HG03460 (cell line): Measurements from ENCODE around the gene ARAP1.

ENCODE experiments used
- ATAC-seq: cut with Tn5 transposase; IDR thresholded peaks from one replicate; pipeline ENCODE4 v1.9.1; 2021; ENCODE audit not compliant: unreplicated experiment

The ARAP1 gene

DNA sequence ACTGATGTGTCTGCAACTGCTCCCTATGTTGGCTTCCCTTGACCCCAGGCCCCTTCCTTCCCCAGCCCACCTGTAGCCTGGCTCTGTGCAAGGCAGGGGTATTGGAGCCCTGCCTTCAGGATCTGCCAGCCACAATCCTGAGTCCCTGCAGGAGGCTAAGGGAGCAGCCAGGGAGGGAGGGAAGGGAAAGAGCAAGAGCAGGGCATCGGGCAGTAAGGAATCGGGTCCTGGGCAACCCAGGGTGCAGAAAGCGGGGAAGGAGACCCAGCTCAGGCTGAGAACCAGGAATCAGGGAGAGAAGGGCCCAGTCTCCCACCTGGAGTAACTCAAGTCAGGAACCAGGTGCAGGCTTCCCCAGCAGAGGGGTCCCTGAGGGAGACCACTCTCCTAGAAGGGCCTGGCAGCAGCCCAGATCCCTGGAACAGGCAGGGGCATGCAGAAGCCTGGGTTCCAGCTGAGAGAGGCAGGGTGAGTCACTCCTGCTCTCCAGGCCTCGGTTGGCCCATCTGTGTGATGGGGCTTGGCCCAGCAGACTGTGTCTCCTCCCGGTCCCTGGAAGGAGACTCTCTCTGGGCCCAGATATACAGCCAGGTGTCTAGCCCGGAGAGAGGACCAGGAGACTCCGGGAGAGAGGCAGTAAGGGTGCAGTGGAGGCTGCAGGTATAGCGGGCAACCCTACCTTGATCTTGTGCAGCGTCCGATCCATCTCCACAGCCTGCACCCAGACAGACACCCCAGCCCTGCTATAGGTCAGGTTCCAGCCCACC lies 28.3 kb upstream of the ARAP1 start:
- ATAC-seq = no peak

DNA sequence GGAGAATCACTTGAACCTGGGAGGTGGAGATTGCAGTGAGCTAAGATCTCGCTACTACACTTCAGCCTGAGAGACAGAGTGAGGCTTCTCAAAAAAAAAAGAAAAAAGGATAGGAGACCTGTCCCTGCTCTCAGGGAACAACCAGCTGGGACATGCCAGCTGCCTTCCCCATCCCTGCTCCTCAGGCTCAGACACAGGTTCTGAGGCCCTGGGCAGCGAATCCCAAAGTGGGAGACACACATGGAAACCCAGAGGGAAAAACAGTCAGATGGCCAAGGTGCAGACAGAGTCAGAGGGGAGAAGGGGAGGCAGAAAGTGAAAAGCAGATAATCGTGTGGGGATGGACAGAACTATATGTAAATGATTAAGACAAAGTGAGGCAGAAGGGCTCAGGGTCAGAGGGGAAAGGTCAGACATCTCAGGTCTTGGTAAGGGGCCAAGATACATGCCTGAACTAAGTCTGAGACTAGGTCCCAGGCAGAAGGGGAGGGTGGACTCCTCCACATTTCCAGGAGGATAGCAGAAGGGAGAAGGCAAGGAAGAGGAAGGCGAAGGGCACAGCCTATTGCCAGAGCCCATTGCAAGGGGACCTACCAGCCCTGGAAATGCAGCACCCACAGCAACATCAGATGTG lies 27.4 kb upstream of the ARAP1 start:
- no peak for ATAC-seq

DNA sequence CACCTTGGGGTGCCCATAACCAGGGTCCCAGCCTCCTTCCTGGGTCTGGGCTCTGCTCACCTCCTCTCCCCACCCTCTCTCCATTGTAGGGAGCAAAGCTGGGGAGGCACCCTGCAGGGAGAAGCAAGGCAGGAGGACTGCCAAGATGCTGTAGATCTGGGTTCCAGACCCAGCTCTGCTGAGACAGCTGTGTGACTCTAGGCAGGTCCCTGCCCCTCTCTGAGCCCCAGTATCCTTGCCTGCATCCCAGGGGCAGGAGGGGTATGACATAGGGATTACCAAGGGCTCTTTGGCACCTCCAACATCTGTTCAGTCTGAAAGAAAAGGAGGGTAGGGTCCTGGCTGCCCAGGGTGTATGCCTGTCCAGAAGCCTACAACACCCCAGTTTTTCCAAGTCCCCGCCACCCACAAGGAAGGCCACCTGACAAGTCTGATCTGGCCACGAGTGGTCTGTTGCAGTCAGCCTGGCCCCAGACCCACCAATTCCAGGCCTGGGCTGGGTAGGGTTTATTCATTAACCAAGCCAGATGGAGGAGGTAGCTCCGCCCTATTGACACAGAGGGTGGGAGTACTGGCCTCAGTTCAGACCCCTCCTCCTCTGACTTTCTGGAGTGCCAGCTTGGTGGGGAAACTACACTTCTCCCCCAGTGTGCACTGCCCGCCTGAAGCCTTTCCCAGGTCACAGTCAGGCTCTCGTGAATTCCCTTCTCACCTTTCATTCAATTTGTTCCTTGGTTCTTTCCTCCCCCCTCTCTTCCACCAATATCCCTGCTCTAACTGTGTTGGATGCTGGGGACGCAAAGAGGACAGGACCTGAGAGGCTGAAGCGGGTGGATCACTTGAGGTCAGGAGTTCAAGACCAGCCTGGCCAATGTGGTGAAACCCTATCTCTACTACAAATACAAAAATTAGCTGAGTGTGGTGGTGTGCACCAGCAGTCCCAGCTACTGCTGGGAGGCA lies 26.6 kb upstream of the ARAP1 start:
- no peak for ATAC-seq

DNA sequence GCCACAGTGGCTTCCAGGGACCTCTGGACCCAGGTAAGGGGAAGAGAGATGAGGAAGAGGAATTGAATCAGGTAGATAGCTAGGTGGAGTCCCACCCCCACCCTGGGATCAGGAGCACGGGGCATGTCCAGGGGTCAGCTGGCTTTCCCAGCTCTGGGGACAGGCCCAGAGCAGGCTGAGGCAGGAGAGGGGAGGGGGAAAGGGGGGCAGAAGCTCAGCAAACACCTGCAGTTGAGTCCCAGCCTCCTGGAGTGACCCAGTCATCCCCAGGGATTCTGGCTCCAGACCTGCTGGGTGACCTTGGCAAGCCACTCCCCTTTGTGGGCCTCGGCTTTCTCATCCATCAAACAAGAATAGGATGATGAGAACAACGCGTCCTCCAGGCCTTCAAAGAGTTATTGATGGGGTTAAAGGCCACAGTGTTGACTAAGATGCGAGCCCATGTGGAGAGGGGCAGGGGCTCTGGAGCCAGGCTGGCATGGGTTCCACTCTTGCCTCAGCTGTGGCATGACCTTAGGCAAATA lies 25.6 kb upstream of the ARAP1 start:
- ATAC-seq = no peak

DNA sequence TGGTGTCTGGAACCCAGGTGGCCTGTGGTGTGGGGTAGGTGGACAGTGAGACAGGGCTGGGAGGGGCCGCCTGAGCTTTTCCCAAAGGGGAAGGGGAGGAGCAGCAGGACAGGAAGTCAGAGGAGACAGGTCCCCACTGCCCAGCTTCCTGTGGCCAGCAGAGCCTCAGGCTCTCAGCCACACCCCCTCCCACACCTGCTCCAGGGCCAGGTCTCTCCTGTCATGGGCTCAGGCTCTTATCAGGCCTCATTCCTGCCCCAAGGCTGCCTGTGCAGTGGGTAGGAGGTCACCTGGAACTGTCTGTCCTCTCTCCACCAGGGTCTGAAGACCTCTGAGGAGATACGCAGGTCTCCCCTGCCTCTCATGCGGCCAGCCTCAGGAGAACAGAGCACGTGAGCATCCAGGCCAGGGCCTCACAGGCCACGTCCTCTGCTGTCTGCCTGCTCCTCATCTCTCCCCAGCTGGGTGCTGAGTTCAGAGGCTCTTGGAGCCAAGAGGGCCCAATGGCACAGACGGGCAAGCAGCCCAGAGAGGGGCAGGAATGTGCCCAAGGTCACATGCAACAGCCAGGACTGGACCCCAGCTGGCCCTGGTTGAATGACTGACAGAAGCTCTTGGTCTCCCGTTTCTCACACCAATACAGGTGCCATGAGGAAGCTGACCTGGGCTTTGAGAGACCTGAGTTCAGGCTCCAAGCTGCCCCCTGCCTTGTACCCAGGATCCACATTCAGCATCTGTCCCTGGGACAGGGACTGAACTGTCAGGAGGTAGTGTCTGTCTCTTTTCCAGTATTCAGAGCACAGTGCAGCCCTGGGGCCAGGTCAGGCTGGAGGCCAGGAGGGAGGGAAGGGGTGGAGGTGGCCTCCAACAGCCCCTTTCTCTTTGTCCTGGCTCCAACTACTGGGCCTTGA lies 24.9 kb upstream of the ARAP1 start:
- ATAC-seq = no peak

DNA sequence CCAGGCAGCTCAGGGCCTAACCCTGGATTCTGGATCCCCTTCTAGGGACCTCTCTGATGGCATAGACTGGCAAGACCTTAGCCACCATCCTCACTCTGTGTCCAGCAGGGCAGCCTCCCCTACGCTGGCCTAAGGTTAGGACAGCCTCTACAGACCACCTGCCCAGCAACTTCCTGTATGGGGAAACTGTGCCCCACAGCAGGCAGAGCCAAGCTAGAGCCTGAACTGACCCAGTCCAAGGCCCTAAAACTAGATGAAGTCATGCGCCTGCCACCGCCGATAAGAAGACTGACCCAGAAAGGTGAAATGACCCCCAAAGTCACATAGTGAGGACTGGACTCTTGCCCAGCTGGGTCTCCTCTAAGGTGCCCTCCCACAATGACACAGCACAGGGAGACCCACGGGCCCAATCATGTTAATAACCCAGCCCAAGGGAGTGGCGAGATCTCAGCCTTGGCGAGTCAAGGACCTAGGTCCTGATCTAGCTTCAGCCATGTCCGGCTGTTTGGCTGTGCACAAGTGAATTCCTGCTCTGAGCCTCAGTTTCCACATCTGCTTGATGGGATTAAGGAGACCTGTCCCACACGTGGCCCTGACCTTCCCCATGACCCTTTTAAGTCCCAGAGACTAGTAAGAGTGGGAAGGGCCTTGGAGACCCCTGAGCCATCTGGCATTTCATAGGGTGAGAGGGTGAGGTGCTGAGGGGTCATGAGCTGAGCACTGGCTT lies 24.1 kb upstream of the ARAP1 start:
- no peak for ATAC-seq

DNA sequence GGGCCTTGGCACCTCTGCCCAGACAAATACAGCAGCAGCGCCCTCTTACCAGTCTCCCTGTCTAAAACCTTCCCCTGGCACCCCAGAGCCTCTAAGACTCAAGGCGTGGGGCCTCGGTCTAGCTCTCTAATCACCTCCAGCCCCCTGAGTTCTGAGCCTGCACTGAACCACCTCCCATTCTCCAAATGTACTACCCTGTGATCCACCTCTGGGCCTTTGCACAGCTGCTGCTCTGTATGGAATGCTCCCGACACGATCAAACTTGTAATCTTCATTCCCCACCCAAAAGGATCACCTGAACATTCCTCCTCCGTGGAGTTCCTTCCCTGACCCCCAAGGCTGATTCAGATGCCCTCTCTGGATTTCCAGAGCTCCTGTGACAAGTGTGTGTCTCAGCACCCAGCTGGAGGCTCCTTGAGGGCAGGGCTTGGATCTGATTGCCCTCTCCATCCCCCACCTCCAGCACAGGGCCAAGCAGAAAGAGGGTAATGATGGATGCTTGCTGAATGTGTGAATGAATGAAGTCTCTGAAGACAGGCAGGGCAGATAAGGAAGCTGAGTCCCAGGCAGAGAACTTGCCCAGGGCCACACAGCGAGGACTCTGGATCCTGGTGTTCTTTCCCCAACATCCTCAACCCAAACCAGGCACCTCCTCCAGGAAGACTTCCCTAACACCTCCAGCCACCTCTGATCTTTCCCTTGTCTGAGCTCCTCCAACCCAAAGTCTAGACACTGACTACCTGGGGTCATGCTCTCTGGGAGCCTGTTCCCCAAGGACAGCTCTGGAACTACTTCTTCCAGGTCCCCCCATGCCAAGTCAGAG lies 23.3 kb upstream of the ARAP1 start:
- ATAC-seq = no peak

DNA sequence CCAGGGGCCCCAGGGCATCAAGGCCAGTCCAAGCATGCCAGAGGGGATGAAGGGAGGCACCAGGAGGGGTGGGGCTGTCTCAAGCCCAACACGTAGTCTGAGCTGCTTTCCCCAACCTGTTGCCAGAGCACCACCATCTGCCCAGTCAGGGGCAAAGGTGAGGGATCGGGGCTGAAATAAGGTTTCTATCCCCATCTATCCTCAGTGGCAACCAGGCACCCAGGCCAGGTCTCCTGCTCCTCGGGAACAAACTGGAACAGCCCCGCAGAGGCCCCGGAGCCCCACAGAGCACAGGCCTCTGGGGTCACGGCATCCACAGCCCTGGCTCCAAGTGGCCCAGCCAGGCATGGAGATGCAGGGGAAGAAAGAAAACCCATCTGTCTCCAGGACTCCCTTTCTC lies 22.3 kb upstream of the ARAP1 start:
- ATAC-seq = no peak

DNA sequence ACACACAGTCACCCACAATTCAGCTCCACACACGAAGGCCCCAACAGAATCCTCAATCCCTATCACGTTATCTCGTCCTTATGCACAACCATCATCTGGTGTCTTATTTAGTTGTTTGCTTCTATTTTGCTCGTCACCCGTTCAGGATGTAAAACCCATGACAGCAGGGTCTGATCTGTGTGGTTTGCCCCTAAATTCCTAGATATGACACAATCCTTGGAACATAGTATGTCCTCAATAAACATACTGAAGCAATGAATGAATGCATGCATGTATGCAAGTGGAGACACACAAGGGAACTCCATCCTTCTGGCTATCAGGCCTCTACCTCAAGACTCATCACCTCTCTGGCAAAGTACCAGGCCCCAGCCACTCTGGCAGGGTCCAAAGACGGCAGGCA lies 21.5 kb upstream of the ARAP1 start:
- ATAC-seq = no peak

DNA sequence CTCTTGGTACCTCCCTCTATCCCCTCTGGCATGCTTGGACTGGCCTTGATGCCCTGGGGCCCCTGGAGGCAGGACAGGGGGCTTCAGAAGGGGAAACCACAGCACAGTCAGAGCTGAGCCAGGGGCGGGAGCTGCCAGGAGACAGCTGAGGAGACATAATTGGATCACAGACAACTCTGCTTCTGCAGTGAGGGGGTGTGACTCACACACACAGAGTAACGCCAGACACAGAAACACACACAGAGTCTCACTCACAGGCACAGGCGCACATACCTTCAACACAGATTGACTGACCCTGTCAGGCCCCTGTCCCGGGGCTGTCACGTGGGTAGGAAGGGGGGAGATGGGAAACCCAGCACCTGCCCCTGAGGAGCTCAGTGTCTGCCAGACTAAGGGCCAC lies 21.1 kb upstream of the ARAP1 start:
- ATAC-seq = no peak

DNA sequence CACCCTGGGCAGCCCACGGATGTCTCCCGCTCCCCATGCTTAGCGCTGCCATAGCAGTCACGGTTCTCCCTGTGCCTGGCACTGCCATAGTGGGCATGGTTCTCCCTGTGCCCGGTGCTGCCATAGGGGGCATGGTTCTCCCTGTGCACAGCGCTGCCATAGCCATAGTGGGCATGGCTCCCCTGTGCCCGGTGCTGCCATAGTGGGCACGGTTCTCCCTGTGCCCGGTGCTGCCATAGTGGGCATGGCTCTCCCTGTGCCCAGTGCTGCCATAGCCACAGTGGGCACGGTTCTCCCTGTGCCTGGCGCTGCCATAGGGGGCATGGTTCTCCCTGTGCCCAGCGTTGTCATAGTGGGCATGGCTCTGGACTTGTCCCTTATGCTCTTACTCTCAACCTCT lies 19.9 kb upstream of the ARAP1 start:
- ATAC-seq = no peak

DNA sequence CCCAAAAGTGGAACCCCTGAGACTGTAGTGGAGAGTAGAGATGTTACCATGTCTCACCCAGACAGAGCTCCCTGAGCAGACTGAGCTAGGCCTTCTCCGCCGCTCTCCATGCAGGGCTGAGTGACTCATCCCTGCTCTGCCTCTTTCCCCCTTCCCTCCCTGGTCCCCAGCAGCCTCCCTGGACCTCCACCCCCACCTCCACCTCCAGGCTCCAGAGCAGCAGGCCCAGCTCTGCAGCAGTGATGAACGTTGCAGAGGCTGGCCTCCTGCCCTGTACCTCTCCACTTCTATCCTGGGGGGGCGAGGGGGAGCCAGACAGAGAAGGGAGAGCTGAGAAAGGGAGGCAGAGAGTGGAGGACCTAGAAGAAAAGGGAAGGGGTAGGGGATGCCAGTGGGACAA lies 19.3 kb upstream of the ARAP1 start:
- no peak for ATAC-seq

DNA sequence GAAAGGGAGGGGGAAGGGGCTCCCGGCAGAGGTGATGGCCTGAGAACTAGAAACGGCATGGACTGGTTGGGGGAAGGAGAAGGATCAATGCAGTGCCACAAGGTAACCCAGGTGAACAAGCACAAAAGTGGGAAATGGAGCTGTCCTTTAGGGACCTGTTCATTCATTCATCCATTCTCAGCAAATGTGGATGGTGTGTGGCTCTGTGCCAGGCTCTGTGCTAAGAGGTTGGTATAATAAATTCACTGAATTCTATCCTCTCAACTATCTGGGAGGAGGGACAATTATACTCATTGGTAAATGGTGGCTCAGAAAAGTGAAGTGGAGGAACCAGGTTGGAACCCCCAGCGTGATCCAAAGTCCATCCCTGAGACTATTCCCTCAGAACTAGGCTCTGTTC lies 18.6 kb upstream of the ARAP1 start:
- no peak for ATAC-seq

DNA sequence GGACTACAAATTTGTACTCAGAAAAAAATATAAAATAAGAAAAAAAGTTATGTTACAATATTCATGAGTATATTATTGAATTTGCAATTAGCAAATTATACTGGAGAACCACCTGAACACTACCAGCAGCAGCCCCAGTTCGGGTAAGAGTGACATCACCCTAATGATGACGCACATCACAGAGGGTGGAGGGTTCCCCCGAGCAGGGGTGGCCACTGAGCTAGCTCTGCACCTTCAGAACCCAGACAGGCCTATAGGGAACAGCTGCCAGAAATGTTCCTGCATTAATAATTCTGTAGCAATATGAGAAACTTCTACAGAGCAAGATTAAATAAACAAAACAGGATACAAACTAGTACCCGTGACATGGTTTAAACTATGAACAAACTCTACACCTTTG lies 17.5 kb upstream of the ARAP1 start:
- no peak for ATAC-seq

DNA sequence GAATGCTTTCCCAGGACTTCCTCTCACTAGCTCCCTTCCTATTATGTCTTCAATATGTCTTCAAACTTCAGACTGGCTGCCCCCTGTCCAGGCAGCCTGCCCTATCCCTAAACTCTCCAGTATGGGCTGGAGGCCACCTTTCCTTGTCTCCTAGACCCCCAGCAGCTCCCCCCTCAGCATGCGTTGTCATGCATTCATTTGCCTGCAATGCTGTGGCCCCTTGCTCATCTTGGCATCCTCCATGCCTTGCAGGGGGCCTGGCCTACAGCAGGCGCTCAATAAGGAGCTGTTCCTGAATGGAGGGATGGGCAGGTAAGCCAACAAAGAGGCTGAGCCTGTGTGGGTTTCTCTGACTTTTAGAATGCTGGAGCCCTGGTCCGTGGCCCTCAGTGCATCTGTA lies 16.4 kb upstream of the ARAP1 start:
- no peak for ATAC-seq

DNA sequence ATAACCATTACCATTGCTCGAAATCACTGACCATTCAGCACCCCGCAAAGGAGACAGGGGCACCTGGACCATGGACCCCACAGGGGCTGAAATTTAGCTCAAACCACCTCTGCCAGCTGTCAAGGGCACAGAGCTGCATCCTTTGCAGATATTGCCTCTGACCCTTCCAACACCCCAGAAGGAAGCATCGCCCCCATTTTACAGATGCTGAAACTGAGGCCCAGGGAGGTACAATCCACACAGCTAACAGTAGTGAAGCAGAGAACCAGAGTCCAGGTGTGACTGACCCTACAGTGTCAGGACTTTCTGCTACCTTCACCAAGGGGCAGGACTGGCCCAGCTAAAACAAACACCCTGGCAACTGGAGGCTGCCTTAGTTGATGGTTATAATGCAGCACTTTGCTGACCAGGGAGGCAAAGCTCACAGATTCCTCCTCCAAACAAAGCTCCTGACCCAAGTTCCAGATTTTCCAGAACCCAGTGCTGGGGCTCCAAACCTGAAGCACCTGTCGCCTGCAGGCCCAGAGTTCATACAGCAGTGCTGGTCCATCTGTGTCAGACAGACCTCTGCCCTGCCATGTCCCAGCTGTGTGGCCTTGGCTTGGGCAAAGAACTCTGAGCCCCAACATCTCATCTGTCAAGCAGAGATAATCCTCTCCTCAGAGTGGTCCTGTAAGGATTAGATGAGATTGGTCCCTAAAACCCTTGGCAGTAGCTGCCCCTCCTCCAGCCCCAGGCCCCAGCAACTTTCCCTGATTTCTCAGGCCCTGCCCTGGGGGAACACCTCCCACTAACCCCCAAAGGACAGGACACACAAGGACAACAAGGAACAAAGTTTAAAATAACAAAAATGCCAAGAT lies 15.2 kb upstream of the ARAP1 start:
- no peak for ATAC-seq

DNA sequence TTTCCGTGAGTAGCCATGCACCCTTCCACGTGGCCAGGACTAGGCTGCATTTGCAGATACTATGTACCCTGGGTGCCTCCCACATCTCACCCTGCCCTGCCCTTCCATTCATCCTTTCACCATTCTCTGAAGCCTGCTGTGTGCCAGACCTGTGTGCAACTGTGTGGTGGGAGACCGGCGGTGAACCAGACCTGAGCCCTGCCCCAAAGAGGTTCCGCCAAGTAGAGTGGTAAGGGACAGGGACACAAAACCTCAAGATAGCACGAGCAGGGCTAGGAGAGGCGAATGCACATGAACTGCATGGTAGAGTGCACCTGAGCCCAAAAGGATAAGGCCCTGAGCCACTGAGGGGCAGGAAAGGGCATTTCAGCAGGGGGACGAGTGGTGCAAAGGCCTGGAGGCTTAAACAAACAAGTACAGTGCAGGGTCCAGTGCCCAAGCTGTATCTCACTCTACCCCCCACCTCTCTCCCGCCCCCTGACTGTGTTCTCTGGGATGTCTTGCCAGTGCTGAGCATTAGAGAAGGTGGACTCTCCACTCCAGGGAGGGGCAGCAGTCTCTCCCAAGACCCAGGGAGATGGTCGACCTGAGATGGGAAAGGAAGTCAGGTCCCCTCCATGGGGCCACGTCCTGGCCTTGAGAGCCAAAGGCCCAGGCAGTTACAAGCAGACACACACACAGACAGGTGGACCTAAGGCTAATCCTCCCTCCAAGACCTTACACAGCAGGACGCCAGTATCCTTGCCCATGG lies 14.1 kb upstream of the ARAP1 start:
- ATAC-seq = no peak
